Natural killer cell (primary cell): ENCODE results near the gene RAB3C. TPM values are rescaled to one million over a fixed set of nuclear protein-coding genes. Genes with fewer than 3 reads are reported as not detected.

Experiments
- ATAC-seq, 3 donors: fragments of 150-1000 bp in 2 of 3; fragments of 200-7000 bp in 1 of 3; cut with Tn5 transposase; 1 replicate in 1 of 3; 2 replicates in 2 of 3; pipeline ENCODE4 v1.10.0; 2021; ENCODE audit warnings: mild to moderate bottlenecking in 2 of 3, moderate library complexity in 2 of 3
- DNase-seq, 2 donors: peaks; one replicate each; pipeline versions ENCODE4 v3.0.0 to v3.0.0-alpha.2; 2013 to 2021; ENCODE audit warnings: mixed read lengths in 1 of 2
- H3K27ac ChIP-seq: one replicate; pipeline ENCODE4 v1.5.1; 2013; ENCODE audit warnings: mild to moderate bottlenecking, low read length
- H3K27me3 ChIP-seq: one replicate; pipeline ENCODE4 v1.6.1; 2013; ENCODE audit warnings: low read length; ENCODE audit not compliant: control insufficient read depth, insufficient read depth
- H3K36me3 ChIP-seq: one replicate; pipeline ENCODE4 v1.6.1; 2013; ENCODE audit warnings: low read length; ENCODE audit not compliant: control insufficient read depth, insufficient read depth
- H3K4me1 ChIP-seq: one replicate; pipeline ENCODE4 v1.6.1; 2013; ENCODE audit warnings: low read length; ENCODE audit not compliant: control insufficient read depth, insufficient read depth
- H3K4me3 ChIP-seq: one replicate; pipeline ENCODE4 v1.5.1; 2013; ENCODE audit warnings: low read length
- H3K9me3 ChIP-seq: one replicate; pipeline ENCODE4 v1.6.1; 2013; ENCODE audit warnings: low read length; ENCODE audit not compliant: control insufficient read depth, insufficient read depth
- H3K27ac Mint-ChIP-seq, 2 donors: one replicate each; pipeline ENCODE4 v1.8.0; 2022; ENCODE audit warnings: mild to moderate bottlenecking in 2 of 2, mixed read lengths in 2 of 2, moderate library complexity in 1 of 2
- H3K27me3 Mint-ChIP-seq, 2 donors: one replicate each; pipeline ENCODE4 v1.8.0; 2022; ENCODE audit warnings: low read depth in 2 of 2, mixed read lengths in 2 of 2
- H3K36me3 Mint-ChIP-seq: one replicate; pipeline ENCODE4 v1.8.0; 2022; ENCODE audit warnings: mixed read lengths
- H3K4me1 Mint-ChIP-seq, 2 donors: one replicate each; pipeline ENCODE4 v1.8.0; 2022; ENCODE audit warnings: mixed read lengths in 2 of 2
- H3K4me3 Mint-ChIP-seq: one replicate; pipeline ENCODE4 v1.8.0; 2022; ENCODE audit warnings: mild to moderate bottlenecking, moderate library complexity, mixed read lengths
- H3K9me3 Mint-ChIP-seq, 2 donors: one replicate each; pipeline ENCODE4 v1.8.0; 2022; ENCODE audit warnings: mixed read lengths in 2 of 2
- CTCF ChIP-seq: fragments of 200-600 bp; IDR thresholded peaks from one replicate; pipeline ENCODE4 v1.8.0; 2022; ENCODE audit warnings: antibody characterized with exemption
- WGBS: methylation state at CpG from one replicate; pipeline ENCODE4 v1.1.7; 2013; ENCODE audit warnings: missing lambda C conversion rate; ENCODE audit not compliant: insufficient coverage; 5-methylcytosine and 5-hydroxymethylcytosine counted together
- intact Hi-C: fragments of 100-400 bp; cut with micrococcal nuclease; formaldehyde crosslinking; loops from one replicate; pipeline ENCODE4 v1.14.2; 2022
- total RNA-seq, 4 donors: library from RNA; stranded (reverse); fragments of 120-200 nt in 1 of 4; gene quantifications; one replicate each; pipeline versions ENCODE4 v1.2.3 to v1.2.4, GENCODE V29; 2013 to 2022

RAB3C gene
- total RNA-seq, 3 donors from 2014 or later (not counting 1 experiment from before 2014, with no cell fraction given) = 0.05 TPM; not detected in 2

- Histone ChIP-seq H3K27ac (no peak overlapping the region), H3K27me3 (no peaks in the 10 kb centered on the region), H3K9me3 (no peaks in the 10 kb centered on the region), H3K4me3 (no peak overlapping the region), H3K36me3 (no peaks in the 10 kb centered on the region), H3K4me1 (peaks cover 3% of the 10 kb centered on the region)
- Mint-ChIP-seq H3K36me3 (no peaks in the 10 kb centered on the region), H3K9me3 (peaks cover 3 to 4% of the 10 kb centered on the region in 2 donors), H3K27me3 (no peaks in the 10 kb centered on the region), H3K27ac (no peak overlapping the region), H3K4me3 (no peak overlapping the region), H3K4me1 (peaks cover 0 to 6% of the 10 kb centered on the region in 2 donors)
- ATAC-seq (peak in 1 of 3 donors; percentile 43), DNase-seq (no peak)
- no CpG with 5 or more reads among the region's 1 CpG for WGBS
- intact Hi-C loops = no loop called here
- no peak for TF ChIP-seq CTCF
Measured at GRCh38 chr5:58544195-58544594, 38.7 kb upstream of the RAB3C start.

GRCh38 chr5:58544926-58545325, 37.9 kb upstream of the RAB3C start:
- no peak overlapping the region for H3K4me3 ChIP-seq

GRCh38 chr5:58545912-58546311, 37.0 kb upstream of the RAB3C start:
- H3K9me3 Mint-ChIP-seq = peaks cover 2 to 3% of the 10 kb centered on the region in 2 donors
- ATAC-seq = no peak
- intact Hi-C loops = no loop called here
- Histone ChIP-seq H3K9me3 (no peaks in the 10 kb centered on the region), H3K4me3 (no peak overlapping the region), H3K4me1 (peaks cover 3% of the 10 kb centered on the region), H3K27ac (no peak overlapping the region), H3K36me3 (no peaks in the 10 kb centered on the region), H3K27me3 (no peaks in the 10 kb centered on the region)
- no peak for TF ChIP-seq CTCF
- H3K4me1 Mint-ChIP-seq = peaks cover 0 to 6% of the 10 kb centered on the region in 2 donors
- no peak overlapping the region for H3K4me3 Mint-ChIP-seq
- H3K27me3 Mint-ChIP-seq = no peaks in the 10 kb centered on the region
- H3K36me3 Mint-ChIP-seq = no peaks in the 10 kb centered on the region
- no peak overlapping the region for H3K27ac Mint-ChIP-seq
- peak in 1 of 2 donors; percentile 2 for DNase-seq

More at GRCh38 chr5:58544926-58545325, 37.9 kb upstream of the RAB3C start:
- H3K9me3 ChIP-seq = no peaks in the 10 kb centered on the region
- peaks cover 2 to 3% of the 10 kb centered on the region in 2 donors for H3K9me3 Mint-ChIP-seq
- no peak overlapping the region for H3K27ac ChIP-seq
- H3K36me3 Mint-ChIP-seq = no peaks in the 10 kb centered on the region
- no peaks in the 10 kb centered on the region for H3K36me3 ChIP-seq
- intact Hi-C loops = no loop called here
- peaks cover 3% of the 10 kb centered on the region for H3K4me1 ChIP-seq
- H3K27me3 Mint-ChIP-seq = no peaks in the 10 kb centered on the region
- no peak overlapping the region for H3K27ac Mint-ChIP-seq
- ATAC-seq (no peak), DNase-seq (no peak)
- no peaks in the 10 kb centered on the region for H3K27me3 ChIP-seq
- H3K4me3 Mint-ChIP-seq = no peak overlapping the region
- peaks cover 0 to 6% of the 10 kb centered on the region in 2 donors for H3K4me1 Mint-ChIP-seq
- TF ChIP-seq CTCF = no peak
- WGBS = 67% methylated on average over 1 of the region's 2 CpGs

- ATAC-seq (no peak), DNase-seq (no peak)
- Mint-ChIP-seq H3K9me3 (peaks cover 3% of the 10 kb centered on the region in 2 donors), H3K36me3 (no peaks in the 10 kb centered on the region), H3K27ac (no peak overlapping the region), H3K4me3 (no peak overlapping the region), H3K4me1 (peaks cover 0 to 6% of the 10 kb centered on the region in 2 donors), H3K27me3 (no peaks in the 10 kb centered on the region)
- TF ChIP-seq CTCF = no peak
- Histone ChIP-seq H3K36me3 (no peaks in the 10 kb centered on the region), H3K4me3 (no peak overlapping the region), H3K9me3 (no peaks in the 10 kb centered on the region), H3K27me3 (no peaks in the 10 kb centered on the region), H3K27ac (no peak overlapping the region), H3K4me1 (peaks cover 3% of the 10 kb centered on the region)
- intact Hi-C loops = no loop called here
- WGBS = 100% methylated on average over 1 of the region's 2 CpGs
Measured at GRCh38 chr5:58548068-58548467, 34.8 kb upstream of the RAB3C start.
